GM23338 (cell line): ENCODE results near the gene TIMM17A. TPM values are rescaled to one million over a fixed set of nuclear protein-coding genes. Genes with fewer than 3 reads are reported as not detected.

Experiments
- ATAC-seq: fragments of 200-7000 bp; cut with Tn5 transposase; 3 replicates; pipeline ENCODE4 v1.9.1; 2020
- DNase-seq: peaks from one replicate; pipeline ENCODE4 v3.0.0-alpha.2; 2015; ENCODE audit warnings: low spot score
- H2AFZ ChIP-seq: fragments of 200-600 bp; sonication (generic); 2 replicates; pipeline ENCODE4 v1.8.0; 2016; ENCODE audit warnings: antibody characterized with exemption, mild to moderate bottlenecking, moderate library complexity
- H3F3A ChIP-seq: fragments of 200-600 bp; sonication (generic); replicated peaks from 2 replicates; pipeline ENCODE4 v1.8.0; 2017; ENCODE audit warnings: antibody characterized with exemption, mixed run types, low read depth
- H3K27ac ChIP-seq: fragments of 200-600 bp; sonication (generic); 2 replicates; pipeline ENCODE4 v1.6.1; 2016; ENCODE audit warnings: low read depth
- H3K27me3 ChIP-seq: fragments of 200-600 bp; sonication (generic); 2 replicates; pipeline ENCODE4 v1.8.0; 2016; ENCODE audit warnings: mild to moderate bottlenecking, mixed run types, moderate library complexity; ENCODE audit not compliant: insufficient read depth
- H3K36me3 ChIP-seq: fragments of 200-600 bp; sonication (generic); 2 replicates; pipeline ENCODE4 v1.8.0; 2016; ENCODE audit warnings: mild to moderate bottlenecking; ENCODE audit not compliant: insufficient read depth
- H3K4me1 ChIP-seq: fragments of 200-600 bp; sonication (generic); 2 replicates; pipeline ENCODE4 v1.8.0; 2016; ENCODE audit warnings: mild to moderate bottlenecking, moderate library complexity; ENCODE audit not compliant: insufficient read depth
- H3K4me2 ChIP-seq: fragments of 200-600 bp; sonication (generic); 2 replicates; pipeline ENCODE4 v1.7.1; 2017; ENCODE audit warnings: mixed run types
- H3K4me3 ChIP-seq: fragments of 200-600 bp; sonication (generic); 2 replicates; pipeline ENCODE4 v1.6.1; 2016; ENCODE audit warnings: mixed run types
- H3K79me2 ChIP-seq: fragments of 200-600 bp; sonication (generic); replicated peaks from 2 replicates; pipeline ENCODE4 v1.8.0; 2017; ENCODE audit warnings: mild to moderate bottlenecking; ENCODE audit not compliant: insufficient read depth
- H3K9me2 ChIP-seq: fragments of 200-600 bp; sonication (generic); 2 replicates; pipeline ENCODE4 v1.8.0; 2017; ENCODE audit not compliant: insufficient read depth
- H4K20me1 ChIP-seq: fragments of 200-600 bp; sonication (generic); replicated peaks from 2 replicates; pipeline ENCODE4 v1.8.0; 2017; ENCODE audit warnings: mild to moderate bottlenecking; ENCODE audit not compliant: insufficient read depth
- H3K27ac Mint-ChIP-seq: 2 replicates; pipeline ENCODE4 v1.8.0; 2020; ENCODE audit warnings: inconsistent platforms, mild to moderate bottlenecking, moderate library complexity, mixed read lengths
- H3K27me3 Mint-ChIP-seq: 3 replicates; pipeline ENCODE4 v1.8.0; 2022; ENCODE audit warnings: low read depth, mild to moderate bottlenecking, moderate library complexity, mixed read lengths, inconsistent platforms; ENCODE audit not compliant: insufficient read depth, poor library complexity
- H3K36me3 Mint-ChIP-seq: 3 replicates; pipeline ENCODE4 v1.8.0; 2021; ENCODE audit warnings: low read depth, mild to moderate bottlenecking, inconsistent platforms, moderate library complexity, mixed read lengths
- H3K4me1 Mint-ChIP-seq: 3 replicates; pipeline ENCODE4 v1.8.0; 2020; ENCODE audit warnings: mild to moderate bottlenecking, inconsistent platforms, mixed read lengths
- H3K4me3 Mint-ChIP-seq: 3 replicates; pipeline ENCODE4 v1.8.0; 2021; ENCODE audit warnings: moderate library complexity, mild to moderate bottlenecking, inconsistent platforms, mixed read lengths
- H3K9me3 Mint-ChIP-seq: 3 replicates; pipeline ENCODE4 v1.8.0; 2020; ENCODE audit warnings: moderate library complexity, mild to moderate bottlenecking, inconsistent platforms, mixed read lengths
- CREB1 ChIP-seq: fragments of 250-450 bp; sonication (Bioruptor Pico); IDR thresholded peaks from 2 replicates; pipeline ENCODE4 v1.5.0; 2020; ENCODE audit warnings: low read depth, mild to moderate bottlenecking, moderate library complexity
- CTCF ChIP-seq, 2 experiments: fragments of 200-600 bp in 1 of 2; sonication (generic) in 1 of 2; conservative IDR thresholded peaks; 2 replicates each; pipeline versions ENCODE4 v1.5.1 to v1.6.1; 2016 to 2017; ENCODE audit warnings: antibody characterized with exemption in 2 of 2, low read depth in 2 of 2, mild to moderate bottlenecking in 2 of 2, moderate library complexity in 1 of 2
- EZH2 ChIP-seq: fragments of 200-600 bp; sonication (generic); IDR thresholded peaks from one replicate; pipeline ENCODE4 v1.8.0; 2017; ENCODE audit warnings: antibody characterized with exemption, mild to moderate bottlenecking, low read depth; ENCODE audit not compliant: unreplicated experiment
- EZH2phosphoT487 ChIP-seq: fragments of 200-600 bp; sonication (generic); IDR thresholded peaks from one replicate; pipeline ENCODE4 v1.8.1; 2018; ENCODE audit warnings: antibody characterized with exemption; ENCODE audit not compliant: unreplicated experiment
- JUNB ChIP-seq: IDR thresholded peaks from one replicate; pipeline ENCODE4 v1.6.1; 2016; ENCODE audit warnings: antibody characterized with exemption; ENCODE audit not compliant: unreplicated experiment
- NANOG ChIP-seq: IDR thresholded peaks from 2 replicates; pipeline ENCODE4 v1.6.1; 2016; ENCODE audit warnings: antibody characterized with exemption, borderline replicate concordance
- POLR2AphosphoS5 ChIP-seq: IDR thresholded peaks from 2 replicates; pipeline ENCODE4 v1.6.1; 2016; ENCODE audit warnings: antibody characterized with exemption, low read depth
- REST ChIP-seq: IDR thresholded peaks from one replicate; pipeline ENCODE4 v1.6.1; 2018; ENCODE audit warnings: antibody characterized with exemption; ENCODE audit not compliant: unreplicated experiment
- STAT1 ChIP-seq: IDR thresholded peaks from one replicate; pipeline ENCODE4 v1.6.1; 2016; ENCODE audit warnings: antibody characterized with exemption; ENCODE audit not compliant: unreplicated experiment
- ZNF114 ChIP-seq: fragments of 250-450 bp; sonication (Bioruptor Pico); IDR thresholded peaks from 2 replicates; pipeline ENCODE4 v1.5.0; 2020; ENCODE audit warnings: mild to moderate bottlenecking, moderate library complexity
- ZNF331 ChIP-seq: fragments of 250-450 bp; sonication (Bioruptor Pico); IDR thresholded peaks from 2 replicates; pipeline ENCODE4 v1.5.0; 2020; ENCODE audit warnings: low read depth, mild to moderate bottlenecking, moderate library complexity
- ZNF462 ChIP-seq: fragments of 250-450 bp; sonication (Bioruptor Pico); IDR thresholded peaks from 2 replicates; pipeline ENCODE4 v1.5.0; 2020; ENCODE audit warnings: mild to moderate bottlenecking, moderate library complexity
- polyA plus RNA-seq: library from polyadenylated mRNA; unstranded; fragments of >200 nt; fragmentation: Nextera tagmentation; extraction: Ambion mirVana; gene quantifications from 2 replicates; pipeline ENCODE4 v1.2.1, GENCODE V29; 2016
- total RNA-seq: library from RNA; depleted of rRNA; stranded (reverse); fragments of >200 nt; shearing (Covaris generic); gene quantifications from 2 replicates; pipeline ENCODE4 v1.2.3, GENCODE V29; 2014

Gene TIMM17A
- total and polyA plus RNA-seq, 2 experiments from 2014 or later: 38.5 to 60.0 TPM

- no peak for TF ChIP-seq EZH2phosphoT487
- no peak for TF ChIP-seq ZNF114 (CRISPR knock-in tag)
- TF ChIP-seq POLR2AphosphoS5: no peak
Observed at GRCh38 chr1:201964261-201964660, 9.0 kb downstream of the TIMM17A start (continued).

GRCh38 chr1:201966171-201966570 lies 10.9 kb downstream of the TIMM17A start:
- Histone ChIP-seq H3K79me2 (peaks cover 21% of the 10 kb centered on the region; the same call in 1 of the 2 replicates), H3K4me3 (no peak overlapping the region), H3K9me2 (no peaks in the 10 kb centered on the region), H4K20me1 (peaks cover 36% of the 10 kb centered on the region), H3K4me1 (no peaks in the 10 kb centered on the region), H3K36me3 (peaks cover 76% of the 10 kb centered on the region), H3K27me3 (no peaks in the 10 kb centered on the region), H3F3A (0 out of 2 replicates have a peak, but pooled peaks cover 8% of the 10 kb centered on the region), H2AFZ (no peak overlapping the region), H3K4me2 (no peak overlapping the region), H3K27ac (no peak overlapping the region)
- no peak overlapping the region for H3K4me3 Mint-ChIP-seq
- no peak for TF ChIP-seq ZNF462 (CRISPR knock-in tag)
- TF ChIP-seq JUNB: no peak
- no peak for TF ChIP-seq ZNF331
- TF ChIP-seq NANOG: no peak
- no peak for TF ChIP-seq CREB1
- no peak for TF ChIP-seq STAT1
- no peak for TF ChIP-seq REST
- TF ChIP-seq ZNF114 (CRISPR knock-in tag): no peak
- TF ChIP-seq CTCF (conservative IDR thresholded peaks at IDR 0.05; ENCODE audit: low read depth in 2 of 2): no peak
- TF ChIP-seq EZH2: no peak
- no peak for TF ChIP-seq EZH2phosphoT487
- DNase-seq (no peak), ATAC-seq (no peak)
- no peaks in the 10 kb centered on the region for H3K27me3 Mint-ChIP-seq
- no peak overlapping the region for H3K27ac Mint-ChIP-seq
- H3K9me3 Mint-ChIP-seq: no peaks in the 10 kb centered on the region
- peaks cover 84% of the 10 kb centered on the region for H3K36me3 Mint-ChIP-seq
- H3K4me1 Mint-ChIP-seq: no peaks in the 10 kb centered on the region
